ENCODE data around the gene RTP5.

RTP5 gene

GRCh38 chr2:241843321-241844065 lies 26.0 kb upstream of the RTP5 start:
- no peak for DNase-seq (ENCODE audit: low spot score)

GRCh38 chr2:241844066-241844728 lies 25.3 kb upstream of the RTP5 start:
- DNase-seq (ENCODE audit: low spot score): peak; percentile 9

- no peak for DNase-seq (ENCODE audit: low spot score)
These were observed 24.5 kb upstream of the RTP5 start for GRCh38 chr2:241844831-241845578.

- DNase-seq (ENCODE audit: low spot score): no peak
These were observed 23.1 kb upstream of the RTP5 start for GRCh38 chr2:241846406-241846805.

GRCh38 chr2:241848761-241849615 lies 20.5 kb upstream of the RTP5 start:
- no peak for DNase-seq (ENCODE audit: low spot score)

GRCh38 chr2:241849616-241850543 lies 19.6 kb upstream of the RTP5 start:
- no peak for DNase-seq (ENCODE audit: low spot score)

- DNase-seq (ENCODE audit: low spot score): no peak
These were observed 18.8 kb upstream of the RTP5 start for GRCh38 chr2:241850544-241851324.

GRCh38 chr2:241851325-241852115 lies 18.0 kb upstream of the RTP5 start:
- DNase-seq (ENCODE audit: low spot score): no peak

- no peak for DNase-seq (ENCODE audit: low spot score)
These were observed 17.2 kb upstream of the RTP5 start for GRCh38 chr2:241852116-241852980.

- no peak for DNase-seq (ENCODE audit: low spot score)
These were observed 16.4 kb upstream of the RTP5 start for GRCh38 chr2:241852981-241853631.

GRCh38 chr2:241853651-241854341 lies 15.7 kb upstream of the RTP5 start:
- DNase-seq (ENCODE audit: low spot score): no peak

- no peak for DNase-seq (ENCODE audit: low spot score)
These were observed 14.9 kb upstream of the RTP5 start for GRCh38 chr2:241854342-241855244.

GRCh38 chr2:241855245-241855887 lies 14.2 kb upstream of the RTP5 start:
- no peak for DNase-seq (ENCODE audit: low spot score)

GRCh38 chr2:241855888-241856422 lies 13.6 kb upstream of the RTP5 start:
- no peak for DNase-seq (ENCODE audit: low spot score)

GRCh38 chr2:241857041-241857541 lies 12.4 kb upstream of the RTP5 start:
- DNase-seq (ENCODE audit: low spot score): no peak
